ENCODE results near the gene SNAPC2.
A peak's percentile ranks its signal among the peaks of the same experiment; 100 is the strongest.
"Not testable (repeated sequence)": the region's sequence is repeated elsewhere in the genome, so short reads cannot be mapped to it uniquely, and the experiment has no call there.

SNAPC2 gene

GRCh38 chr19:7941895-7942596 lies 21.9 kb downstream of the SNAPC2 start:
- DNase-seq: no peak

GRCh38 chr19:7942981-7943443 lies 22.9 kb downstream of the SNAPC2 start:
- DNase-seq: no peak

GRCh38 chr19:7943444-7944176 lies 23.5 kb downstream of the SNAPC2 start, which contains the start of gene TIMM44:
TSS of gene TIMM44 (minus strand) at chr19:7943666. CDS start at chr19:7943651, 15 bp downstream.
- peak; percentile 99 for DNase-seq

- DNase-seq: peak; percentile 64
Measured at GRCh38 chr19:7944177-7944761, 24.1 kb downstream of the SNAPC2 start.

GRCh38 chr19:7947939-7948338 lies 27.8 kb downstream of the SNAPC2 start:
- DNase-seq: no peak

GRCh38 chr19:7953060-7953459 lies 32.9 kb downstream of the SNAPC2 start:
- DNase-seq: no peak

- DNase-seq: no peak
Measured at GRCh38 chr19:7953576-7953975, 33.4 kb downstream of the SNAPC2 start.

GRCh38 chr19:7955696-7956095 lies 35.6 kb downstream of the SNAPC2 start:
- DNase-seq: no peak

- DNase-seq: no peak
Measured at GRCh38 chr19:7959211-7959610, 39.1 kb downstream of the SNAPC2 start.

- DNase-seq: not testable (repeated sequence)
Measured at GRCh38 chr19:7961082-7961481, 40.9 kb downstream of the SNAPC2 start.

- no peak for DNase-seq
Measured at GRCh38 chr19:7961920-7962626, 41.9 kb downstream of the SNAPC2 start.

- no peak for DNase-seq
Measured at GRCh38 chr19:7962644-7963268, 42.6 kb downstream of the SNAPC2 start.

- no peak for DNase-seq
Measured at GRCh38 chr19:7963566-7963965, 43.4 kb downstream of the SNAPC2 start.

GRCh38 chr19:7965259-7965841 lies 45.2 kb downstream of the SNAPC2 start:
- DNase-seq: no peak

GRCh38 chr19:7965921-7966665 lies 46.0 kb downstream of the SNAPC2 start:
- DNase-seq: no peak

GRCh38 chr19:7968008-7968795 lies 48.1 kb downstream of the SNAPC2 start:
- no peak for DNase-seq

GRCh38 chr19:7968796-7969554 lies 48.8 kb downstream of the SNAPC2 start:
- DNase-seq: no peak

- no peak for DNase-seq
Measured at GRCh38 chr19:7969555-7969939, 49.4 kb downstream of the SNAPC2 start.

- DNase-seq: no peak
Measured at GRCh38 chr19:7970716-7971448, 50.7 kb downstream of the SNAPC2 start.
